GM20000 (cell line): ENCODE data around the gene SAG.
"Not testable (repeated sequence)": the region's sequence is repeated elsewhere in the genome, so short reads cannot be mapped to it uniquely, and the experiment has no call there.

Experiments
- DNase-seq: peaks from one replicate; pipeline ENCODE4 v3.0.0; 2012; ENCODE audit warnings: low spot score
- CTCF ChIP-seq: IDR thresholded peaks from 2 replicates; pipeline ENCODE4 v1.5.1; 2012; ENCODE audit warnings: mild to moderate bottlenecking, control low read depth; ENCODE audit errors: extremely low read depth, missing control alignments

Gene SAG

GRCh38 chr2:233328922-233329321 is 21.3 kb downstream of the SAG start:
- no peak for DNase-seq
- TF ChIP-seq CTCF: no peak

GRCh38 chr2:233329489-233330135 is 22.0 kb downstream of the SAG start:
- DNase-seq: no peak
- no peak for TF ChIP-seq CTCF

GRCh38 chr2:233331536-233331935 is 23.9 kb downstream of the SAG start:
- peak; percentile 65 for DNase-seq
- TF ChIP-seq CTCF: no peak

- TF ChIP-seq CTCF: no peak
- no peak for DNase-seq
Observed at GRCh38 chr2:233332125-233332524, 24.5 kb downstream of the SAG start.

GRCh38 chr2:233334915-233335314 is 27.3 kb downstream of the SAG start:
- no peak for DNase-seq

GRCh38 chr2:233336091-233336490 is 28.5 kb downstream of the SAG start:
- DNase-seq: not testable (repeated sequence)

More at GRCh38 chr2:233334915-233335314, 27.3 kb downstream of the SAG start:
- no peak for TF ChIP-seq CTCF

- no peak for TF ChIP-seq CTCF
- no peak for DNase-seq
Observed at GRCh38 chr2:233336541-233336940, 28.9 kb downstream of the SAG start.

GRCh38 chr2:233338046-233338445 is 30.4 kb downstream of the SAG start:
- no peak for TF ChIP-seq CTCF
- no peak for DNase-seq
